Skeletal muscle tissue (tissue), 4 donors: Measurements from ENCODE around the gene NEK5. TPM values are rescaled to one million over a fixed set of nuclear protein-coding genes. Genes with fewer than 3 reads are reported as not detected.
A peak's percentile ranks its signal among the peaks of the same experiment; 100 is the strongest.

Source experiments
- H3K27ac ChIP-seq: one replicate; pipeline ENCODE4 v1.7.0; 2013; ENCODE audit warnings: mild to moderate bottlenecking, low read depth, low read length, inconsistent platforms
- H3K27me3 ChIP-seq, 3 donors: one replicate each; pipeline ENCODE4 v1.7.0; 2013; ENCODE audit warnings: low read length in 3 of 3; ENCODE audit not compliant: control insufficient read depth in 3 of 3, insufficient read depth in 3 of 3
- H3K36me3 ChIP-seq, 3 donors: one replicate each; pipeline ENCODE4 v1.7.0; 2013; ENCODE audit warnings: low read length in 3 of 3; ENCODE audit not compliant: control insufficient read depth in 3 of 3, insufficient read depth in 3 of 3
- H3K4me1 ChIP-seq, 3 donors: one replicate each; pipeline ENCODE4 v1.7.0; 2013; ENCODE audit warnings: low read length in 3 of 3, mild to moderate bottlenecking in 3 of 3; ENCODE audit not compliant: control insufficient read depth in 3 of 3, insufficient read depth in 3 of 3
- H3K4me3 ChIP-seq, 3 donors: one replicate each; pipeline ENCODE4 v1.7.0; 2013; ENCODE audit warnings: low read length in 3 of 3
- H3K9ac ChIP-seq, 3 donors: one replicate each; pipeline ENCODE4 v1.7.0; 2013; ENCODE audit warnings: low read length in 3 of 3, mild to moderate bottlenecking in 3 of 3, moderate library complexity in 2 of 3, low read depth in 1 of 3
- H3K9me3 ChIP-seq, 3 donors: one replicate each; pipeline ENCODE4 v1.7.0; 2013; ENCODE audit warnings: low read length in 3 of 3; ENCODE audit not compliant: control insufficient read depth in 3 of 3
- total RNA-seq: library from RNA; depleted of rRNA; stranded (reverse); fragments of >200 nt; gene quantifications from one replicate; pipeline ENCODE4 v1.2.3, GENCODE V29; 2014
- donor health status: Osteomylitis.

NEK5 gene
- total RNA-seq, 1 donor from 2014 or later = 1.0 TPM

DNA sequence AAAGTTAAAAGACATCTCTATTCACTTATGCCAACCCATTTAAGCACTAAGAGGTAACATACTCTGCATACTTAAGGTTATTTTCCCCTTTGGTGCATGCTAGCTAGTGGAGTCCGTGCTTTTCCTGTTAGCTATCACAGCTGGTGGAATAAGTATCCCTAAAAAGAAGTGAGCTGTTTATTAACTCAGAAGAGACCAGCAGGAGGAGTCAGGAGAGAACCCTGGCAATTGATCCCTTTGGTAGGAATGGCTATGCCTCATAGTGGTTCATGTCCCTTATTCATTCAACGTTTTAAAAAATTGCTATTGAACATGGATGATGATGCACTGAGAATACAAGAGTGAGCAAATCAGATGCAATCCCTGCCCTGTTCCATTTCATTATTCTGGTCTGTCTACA lies 12.4 kb upstream of the NEK5 start:
- no peak overlapping the region for H3K9ac ChIP-seq
- H3K27me3 ChIP-seq = no peaks in the 10 kb centered on the region
- H3K9me3 ChIP-seq = no peaks in the 10 kb centered on the region
- no peaks in the 10 kb centered on the region for H3K4me1 ChIP-seq
- H3K27ac ChIP-seq = no peak overlapping the region
- H3K36me3 ChIP-seq = peaks cover 0 to 10% (median 0%) of the 10 kb centered on the region in 3 donors
- no peak overlapping the region for H3K4me3 ChIP-seq

GRCh38 chr13:52137489-52137888 lies 8.6 kb upstream of the NEK5 start:
- H3K4me1 ChIP-seq = no peaks in the 10 kb centered on the region
- H3K27me3 ChIP-seq = no peaks in the 10 kb centered on the region
- no peak overlapping the region for H3K4me3 ChIP-seq
- H3K27ac ChIP-seq = no peak overlapping the region
- H3K9ac ChIP-seq = no peak overlapping the region
- peaks cover 3 to 27% (median 8%) of the 10 kb centered on the region in 3 donors for H3K36me3 ChIP-seq
- no peaks in the 10 kb centered on the region for H3K9me3 ChIP-seq

GRCh38 chr13:52136763-52137162 lies 7.9 kb upstream of the NEK5 start:
- Histone ChIP-seq H3K4me1 (no peaks in the 10 kb centered on the region), H3K9ac (no peak overlapping the region), H3K27ac (no peak overlapping the region), H3K36me3 (peaks cover 6 to 33% (median 14%) of the 10 kb centered on the region in 3 donors), H3K27me3 (no peaks in the 10 kb centered on the region), H3K9me3 (no peaks in the 10 kb centered on the region), H3K4me3 (no peak overlapping the region)

DNA sequence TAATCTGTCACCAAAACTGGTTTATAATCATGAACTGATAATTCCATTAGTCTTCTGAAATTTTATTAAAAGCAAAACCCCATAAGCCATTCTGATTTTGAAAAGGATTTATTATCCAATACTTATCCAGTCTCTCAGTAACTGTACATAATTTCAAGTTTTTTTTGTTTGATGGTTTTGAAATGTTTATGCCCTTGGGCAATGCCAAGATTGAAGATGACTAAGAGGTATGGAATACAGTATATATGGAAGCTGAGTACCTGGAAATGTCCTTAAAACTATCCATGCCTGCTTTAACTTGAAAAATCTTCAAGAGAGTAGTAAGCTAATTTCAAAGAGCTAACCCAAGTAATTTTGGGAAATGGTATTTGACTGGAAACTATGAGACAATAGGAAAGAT lies 1.8 kb upstream of the NEK5 start:
- peaks cover 6 to 27% (median 16%) of the 10 kb centered on the region in 3 donors for H3K36me3 ChIP-seq
- H3K4me3 ChIP-seq = no peak overlapping the region
- H3K4me1 ChIP-seq = peaks cover 8 to 16% (median 14%) of the 10 kb centered on the region in 3 donors
- H3K27me3 ChIP-seq = no peaks in the 10 kb centered on the region
- no peaks in the 10 kb centered on the region for H3K9me3 ChIP-seq
- H3K27ac ChIP-seq = no peak overlapping the region
- no peak overlapping the region for H3K9ac ChIP-seq

DNA sequence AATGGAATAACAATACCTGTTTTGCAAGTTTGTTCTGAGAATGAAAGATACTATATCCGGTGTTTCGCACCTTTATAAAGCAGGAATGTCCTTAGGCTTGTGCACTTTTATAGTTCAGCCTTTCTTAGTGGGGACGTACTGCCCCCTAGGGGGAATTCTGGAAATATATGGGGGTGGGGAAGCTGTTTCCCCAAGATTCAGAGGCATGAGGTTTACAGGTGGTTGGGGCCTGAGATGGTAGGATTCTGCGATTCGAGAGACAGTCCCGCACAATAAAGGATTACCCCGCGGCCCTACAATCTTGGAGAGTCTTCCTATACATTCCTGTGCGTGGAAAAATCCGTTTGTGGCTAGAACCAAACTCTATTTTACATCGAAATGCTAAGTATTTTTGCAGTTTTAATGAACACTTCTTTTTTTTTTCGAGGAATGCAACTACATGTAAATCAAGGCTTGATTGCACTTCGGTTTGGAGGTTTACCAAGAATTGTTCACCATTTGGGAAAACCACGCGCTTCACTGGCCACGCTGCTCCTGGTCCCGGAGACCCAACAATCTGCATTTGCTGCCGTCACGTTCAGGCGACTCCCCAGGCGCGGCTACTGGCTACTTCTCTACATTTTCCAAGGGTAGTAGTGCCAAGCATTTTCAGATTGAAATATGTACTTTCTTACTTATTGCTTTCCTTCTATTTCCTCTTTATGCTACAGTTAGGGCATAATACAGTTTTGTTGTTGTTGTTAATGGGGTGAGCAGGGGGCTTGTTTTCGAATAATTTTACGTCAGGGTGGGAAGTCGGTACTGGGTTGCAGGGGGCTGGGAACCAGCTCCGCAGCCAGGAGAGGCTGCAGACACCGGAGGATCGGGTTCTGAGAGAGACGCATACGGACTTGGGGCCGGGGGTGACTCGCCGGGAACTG lies 830 bp downstream of the NEK5 start:
- Histone ChIP-seq H3K36me3 (peaks cover 6 to 15% (median 13%) of the 10 kb centered on the region in 3 donors), H3K9ac (peak overlapping the region; percentile 36 to 75 (median 64)), H3K9me3 (no peaks in the 10 kb centered on the region), H3K4me1 (peaks cover 8 to 16% (median 14%) of the 10 kb centered on the region in 3 donors), H3K27me3 (no peaks in the 10 kb centered on the region), H3K27ac (no peak overlapping the region), H3K4me3 (peak overlapping the region; percentile 55 to 76 (median 72))

- no peak overlapping the region for H3K9ac ChIP-seq
Measured at GRCh38 chr13:52127378-52127777, 1.5 kb downstream of the NEK5 start.

DNA sequence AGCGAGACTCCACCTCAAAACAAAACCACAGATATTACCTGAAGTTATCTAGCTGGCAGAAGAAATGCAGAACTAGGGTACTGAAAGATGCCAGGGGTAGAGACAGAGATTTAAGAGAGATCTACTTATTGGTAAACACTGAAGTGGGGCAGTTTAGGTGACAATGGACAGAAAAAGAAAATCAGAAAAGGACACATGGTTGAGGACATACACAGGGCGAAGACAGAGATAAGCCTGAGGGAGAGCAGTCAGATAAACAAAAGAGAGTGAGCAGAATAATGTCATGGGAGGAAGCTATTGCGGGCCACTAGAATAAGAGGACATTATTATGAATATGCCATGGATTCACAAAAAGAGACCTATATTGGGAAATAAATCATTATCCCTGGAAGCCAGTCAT lies 3.3 kb downstream of the NEK5 start:
- Histone ChIP-seq H3K4me1 (peaks cover 8 to 16% (median 14%) of the 10 kb centered on the region in 3 donors), H3K9ac (no peak overlapping the region), H3K36me3 (no peaks in the 10 kb centered on the region), H3K9me3 (no peaks in the 10 kb centered on the region), H3K4me3 (no peak overlapping the region), H3K27me3 (no peaks in the 10 kb centered on the region), H3K27ac (no peak overlapping the region)

More at GRCh38 chr13:52127378-52127777, 1.5 kb downstream of the NEK5 start:
- Histone ChIP-seq H3K9me3 (no peaks in the 10 kb centered on the region), H3K4me1 (peaks cover 8 to 16% (median 14%) of the 10 kb centered on the region in 3 donors), H3K36me3 (peaks cover 2 to 12% (median 11%) of the 10 kb centered on the region in 3 donors), H3K4me3 (peak overlapping the region in 1 of 3 donors; percentile 55), H3K27me3 (no peaks in the 10 kb centered on the region), H3K27ac (no peak overlapping the region)

- no peak overlapping the region for H3K9ac ChIP-seq
Measured at GRCh38 chr13:52118595-52118994, 10.3 kb downstream of the NEK5 start.

DNA sequence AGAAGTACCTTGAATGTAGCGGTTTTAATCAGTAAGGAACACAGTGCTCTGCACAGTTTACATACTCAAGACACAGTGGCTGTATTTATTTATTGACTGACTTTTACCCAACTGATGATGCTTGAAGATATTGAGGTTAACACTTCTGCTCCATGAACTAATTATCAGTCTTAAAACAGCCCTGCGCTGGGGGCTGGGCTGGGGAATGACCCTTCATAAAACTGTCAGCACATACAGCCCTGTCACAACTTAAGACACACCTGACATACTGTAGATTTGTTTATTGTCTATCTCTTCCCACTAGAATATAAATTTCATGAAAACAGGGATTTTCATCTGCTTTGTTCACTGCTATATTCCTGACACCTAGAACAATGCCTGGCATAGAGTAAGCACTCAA lies 10.8 kb downstream of the NEK5 start:
- Histone ChIP-seq H3K9ac (no peak overlapping the region), H3K4me1 (no peaks in the 10 kb centered on the region), H3K4me3 (no peak overlapping the region), H3K27ac (no peak overlapping the region), H3K36me3 (no peaks in the 10 kb centered on the region), H3K9me3 (no peaks in the 10 kb centered on the region), H3K27me3 (no peaks in the 10 kb centered on the region)

More at GRCh38 chr13:52118595-52118994, 10.3 kb downstream of the NEK5 start:
- Histone ChIP-seq H3K9me3 (no peaks in the 10 kb centered on the region), H3K36me3 (no peaks in the 10 kb centered on the region), H3K27ac (no peak overlapping the region), H3K27me3 (no peaks in the 10 kb centered on the region), H3K4me3 (no peak overlapping the region), H3K4me1 (no peaks in the 10 kb centered on the region)

GRCh38 chr13:52112591-52112990 lies 16.3 kb downstream of the NEK5 start:
- Histone ChIP-seq H3K36me3 (no peaks in the 10 kb centered on the region), H3K9ac (no peak overlapping the region), H3K27me3 (no peaks in the 10 kb centered on the region), H3K4me3 (no peak overlapping the region), H3K4me1 (no peaks in the 10 kb centered on the region), H3K27ac (no peak overlapping the region), H3K9me3 (no peaks in the 10 kb centered on the region)
